K562 (cell line): ENCODE data around the gene SLC17A9. TPM values are rescaled to one million over a fixed set of nuclear protein-coding genes. Genes with fewer than 3 reads are reported as not detected.

Experiments
- ATAC-seq: fragments of 200-7000 bp; cut with Tn5 transposase; 3 replicates; pipeline ENCODE4 v1.9.1; 2020; ENCODE audit warnings: moderate library complexity
- BruUV-seq: library from RNA; stranded (reverse); fragments of 400-500 nt; replicated peaks from 2 replicates; lab custom pipeline; 2021; lab: Mats Ljungman, UMichigan
- CTCF ChIA-PET: fragments of 300-600 bp; formaldehyde crosslinking; extraction: SDS; loops from one replicate; lab custom pipeline; 2021; ENCODE audit warnings: low intra/inter-chr PET ratio; lab: Yijun Ruan, JAX
- POLR2A ChIA-PET: fragments of 300-600, 350-650 bp; sonication (Branson Sonifier 250); formaldehyde crosslinking; extraction: SDS; loops from one replicate; lab custom pipeline; 2021; ENCODE audit warnings: antibody characterized with exemption, inconsistent platforms; lab: Yijun Ruan, JAX
- DNase-seq, 4 experiments: peaks; one replicate each; pipeline versions ENCODE4 v3.0.0 to v3.0.0-alpha.2; 2011 to 2018; ENCODE audit warnings: low spot score in 3 of 4, mixed read lengths in 3 of 4; ENCODE audit errors: extremely low read depth in 1 of 4
- FAIRE-seq: peaks from 2 replicates; lab custom pipeline; 2011; peaks lifted over from hg19 to GRCh38; lab: Jason Lieb, UNC
- H2AFZ ChIP-seq: 2 replicates; pipeline ENCODE4 v1.6.0; 2011; ENCODE audit warnings: low read depth, low read length, control low read depth, inconsistent platforms
- H3K27ac ChIP-seq: fragments of 200-600 bp; 3 replicates; pipeline ENCODE4 v1.8.0; 2011; ENCODE audit warnings: low read depth, mild to moderate bottlenecking, control low read depth, inconsistent platforms, low read length, moderate library complexity, mixed read lengths; ENCODE audit errors: extremely low read depth
- H3K27me3 ChIP-seq, 2 experiments: fragments of 300-600 bp in 1 of 2; 2 replicates in 1 of 2; 3 replicates in 1 of 2; pipeline versions ENCODE4 v1.6.0 to v1.8.0; 2011; ENCODE audit warnings: inconsistent platforms in 2 of 2, low read length in 2 of 2, mild to moderate bottlenecking in 1 of 2, mixed read lengths in 1 of 2, moderate library complexity in 1 of 2; ENCODE audit not compliant: control insufficient read depth in 2 of 2, insufficient read depth in 2 of 2
- H3K36me3 ChIP-seq: fragments of 300-600 bp; 3 replicates; pipeline ENCODE4 v1.8.0; 2011; ENCODE audit warnings: mild to moderate bottlenecking, low read length, inconsistent platforms; ENCODE audit not compliant: control insufficient read depth, insufficient read depth
- H3K4me1 ChIP-seq, 2 experiments: fragments of 200-600 bp in 1 of 2; replicated peaks in 1 of 2; 2 replicates in 1 of 2; 3 replicates in 1 of 2; pipeline versions ENCODE4 v1.5.1 to v1.8.0; 2011; ENCODE audit warnings: inconsistent platforms in 2 of 2, low read length in 2 of 2, mild to moderate bottlenecking in 1 of 2, mixed read lengths in 1 of 2, moderate library complexity in 1 of 2; ENCODE audit not compliant: control insufficient read depth in 2 of 2, insufficient read depth in 2 of 2
- H3K4me2 ChIP-seq: 2 replicates; pipeline ENCODE4 v1.6.1; 2011; ENCODE audit warnings: low read length, control low read depth, inconsistent platforms, mixed read lengths; ENCODE audit not compliant: insufficient read depth
- H3K4me3 ChIP-seq: fragments of 200-600 bp; sonication (generic), shearing (Covaris generic); 2 replicates; pipeline ENCODE4 v1.5.1; 2016; ENCODE audit warnings: control low read depth, inconsistent platforms
- H3K79me2 ChIP-seq: fragments of 200-600 bp; 3 replicates; pipeline ENCODE4 v1.8.0; 2011; ENCODE audit warnings: low read length, inconsistent platforms; ENCODE audit not compliant: control insufficient read depth, insufficient read depth
- H3K9ac ChIP-seq, 2 experiments: 2 replicates each; pipeline versions ENCODE4 v1.6.0 to v1.6.1; 2011; ENCODE audit warnings: low read depth in 2 of 2, low read length in 2 of 2, control low read depth in 1 of 2, inconsistent platforms in 1 of 2, mild to moderate bottlenecking in 1 of 2, mixed read lengths in 1 of 2; ENCODE audit not compliant: insufficient read depth in 1 of 2
- H3K9me1 ChIP-seq: one replicate; pipeline ENCODE4 v1.6.0; 2011; ENCODE audit warnings: inconsistent platforms, mild to moderate bottlenecking, low read length, moderate library complexity; ENCODE audit not compliant: control insufficient read depth, insufficient read depth
- H3K9me3 ChIP-seq: replicated peaks from 2 replicates; pipeline ENCODE4 v1.5.1; 2011; ENCODE audit warnings: low read depth, low read length, inconsistent platforms; ENCODE audit not compliant: control insufficient read depth, insufficient read depth
- H4K20me1 ChIP-seq: replicated peaks from 2 replicates; pipeline ENCODE4 v1.6.1; 2011; ENCODE audit warnings: low read length, inconsistent platforms, mixed read lengths; ENCODE audit not compliant: control insufficient read depth, insufficient read depth
- DACH1 ChIP-seq: fragments of 450-650 bp; IDR thresholded peaks from 2 replicates; pipeline ENCODE4 v1.6.1; 2018; ENCODE audit not compliant: partially characterized antibody
- PTBP1 ChIP-seq: fragments of 200-400 bp; formaldehyde crosslinking; IDR thresholded peaks from 2 replicates; pipeline ENCODE4 v1.6.1; 2017; ENCODE audit warnings: low read depth, low read length
- WGBS: fragments of 100-300 bp; shearing (Covaris generic); methylation state at CpG from one replicate; pipeline ENCODE4 v1.1.6; 2016; ENCODE audit warnings: low coverage, mixed read lengths; ENCODE audit not compliant: insufficient coverage; ENCODE audit errors: missing lambda C conversion rate; 5-methylcytosine and 5-hydroxymethylcytosine counted together
- in situ Hi-C: fragments of 300-500 bp; cut with MboI; formaldehyde crosslinking; loops from 4 replicates; pipeline ENCODE4 v1.15.0; 2018; ENCODE audit warnings: inconsistent platforms, mixed read lengths
- intact Hi-C: fragments of 100-400 bp; cut with micrococcal nuclease; formaldehyde crosslinking; loops from 2 replicates; pipeline ENCODE4 v1.14.2; 2022
- polyA plus RNA-seq, 8 experiments: library from polyadenylated mRNA; depleted of rRNA in 4 of 8; stranded (reverse) in 5 of 8; unstranded in 3 of 8; fragments of >200 nt; fragmentation: Nextera tagmentation in 2 of 8; fragmentation: Illumina TruSeq in 1 of 8; extraction: Ambion mirVana in 2 of 8; extraction: Trizol in 1 of 8; gene quantifications; 2 replicates each; pipeline versions ENCODE4 v1.2.1 to v1.2.3, GENCODE V29; 2011 to 2014; ENCODE audit warnings: inconsistent platforms in 1 of 8, missing spikeins in 1 of 8
- total RNA-seq, 7 experiments: library from RNA; depleted of rRNA in 6 of 7; stranded (reverse); fragments of >200 nt in 6 of 7; fragmentation: Illumina TruSeq in 2 of 7; extraction: Trizol in 2 of 7; gene quantifications; 2 replicates each; pipeline versions ENCODE4 v1.2.1 to v1.2.3, GENCODE V29; 2011 to 2021; ENCODE audit warnings: low replicate concordance in 1 of 7
- TF ChIP-seq, protein P1 (sequence below): sonication (generic); formaldehyde crosslinking; IDR thresholded peaks from 2 replicates; pipeline ENCODE4 v1.8.1; 2023; ENCODE audit warnings: mild to moderate bottlenecking, missing genetic modification reagents
- TF ChIP-seq, protein P2 (sequence below): fragments of 200-800 bp; sonication (Bioruptor generic); IDR thresholded peaks from 2 replicates; pipeline ENCODE4 v1.6.1; 2017; ENCODE audit warnings: missing genetic modification characterization, missing compliant biosample characterization
- TF ChIP-seq, protein P3 (sequence below): fragments of 450-650 bp; IDR thresholded peaks from 2 replicates; pipeline ENCODE4 v1.7.1; 2018; ENCODE audit warnings: mild to moderate bottlenecking, low read depth; ENCODE audit not compliant: partially characterized antibody
- TF ChIP-seq, protein P4 (sequence below): sonication (generic); formaldehyde crosslinking; IDR thresholded peaks from 2 replicates; pipeline ENCODE4 v1.8.0; 2022; ENCODE audit warnings: mild to moderate bottlenecking, missing genetic modification reagents
- TF ChIP-seq, protein P5 (sequence below): fragments of 450-650 bp; formaldehyde crosslinking; IDR thresholded peaks from 2 replicates; pipeline ENCODE4 v1.4.0; 2022; ENCODE audit warnings: mild to moderate bottlenecking, moderate library complexity

Gene SLC17A9
- total and polyA plus RNA-seq, 9 of the 15 experiments (the other 6 are each of a cell fraction or from before 2014, with no cell fraction given), result 0.04 to 0.31 TPM; not detected in 7

DNA sequence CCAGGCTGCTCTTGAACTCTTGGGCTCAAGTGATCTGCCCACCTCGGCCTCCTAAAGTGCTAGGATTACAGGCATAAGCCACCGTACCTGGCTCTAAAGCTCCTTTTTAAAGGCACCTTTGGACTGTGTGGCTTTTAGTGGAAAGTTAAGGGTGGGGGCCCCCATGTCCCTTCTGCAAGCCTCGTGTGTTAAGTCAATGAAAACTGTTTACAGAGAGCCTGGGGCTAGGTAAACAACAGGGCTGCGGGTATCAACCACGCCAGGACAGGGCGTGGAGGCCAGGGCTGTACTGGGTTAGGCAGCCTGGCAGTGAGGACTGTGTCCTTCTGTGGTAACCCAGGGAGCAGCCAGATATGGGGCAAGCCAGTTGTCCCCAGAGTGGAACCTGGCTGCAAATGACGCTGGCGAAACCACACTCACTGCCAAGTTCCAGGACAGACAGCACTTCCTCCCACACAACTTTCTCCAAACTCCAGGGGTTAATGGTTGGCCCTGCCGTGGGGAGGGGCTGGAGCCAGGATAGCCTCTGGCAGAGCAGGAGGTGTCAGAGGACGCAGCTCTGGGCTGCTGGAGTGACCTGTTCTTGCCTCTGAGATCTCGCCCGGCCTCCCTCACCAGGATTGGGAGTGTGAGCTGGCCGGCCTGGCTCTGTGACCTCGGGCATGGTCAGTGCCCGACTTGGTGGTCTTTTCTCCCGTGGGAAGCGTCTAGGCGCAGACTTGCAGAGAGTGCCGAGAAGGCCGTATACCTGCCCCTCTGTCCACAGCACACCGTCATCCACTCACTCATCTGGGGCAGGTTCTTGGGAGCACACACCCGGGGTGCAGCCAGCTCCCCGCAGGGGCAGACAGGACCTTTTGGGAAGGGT, 3.2 kb downstream of the SLC17A9 start:
- no TSS peak for BruUV-seq
- Histone ChIP-seq H3K9ac (no peak overlapping the region), H4K20me1 (peaks cover 17% of the 10 kb centered on the region; the same call in 1 of the 2 replicates), H2AFZ (no peak overlapping the region), H3K36me3 (no peaks in the 10 kb centered on the region), H3K9me3 (no peaks in the 10 kb centered on the region), H3K27ac (no peak overlapping the region), H3K79me2 (no peaks in the 10 kb centered on the region), H3K4me2 (no peak overlapping the region), H3K9me1 (no peaks in the 10 kb centered on the region), H3K27me3 (peaks cover 27 to 54% of the 10 kb centered on the region in 2 experiments), H3K4me1 (peaks cover 3 to 51% of the 10 kb centered on the region in 2 experiments; a peak in 3 of 5 replicates), H3K4me3 (no peak overlapping the region)
- intact Hi-C loops, result no loop called here
- ChIA-PET CTCF (no interaction called here), POLR2A (interaction anchor here (0.8 to 3.1 kb wide), 2 partner anchors 18 to 67 kb away, joined by 3 to 19 read pairs; partner anchors contain the start of gene GID8)
- DNase-seq, result no peak
- in situ Hi-C loops, result no loop called here
- ATAC-seq, result peak; percentile 12; the same call in 2 of the 3 replicates
- WGBS, result 12% methylated on average over 23 of the region's 23 CpGs
- FAIRE-seq, result no peak
- TF ChIP-seq PTBP1 (no peak), DACH1 (no peak)
- TF ChIP-seq, protein P1, sequence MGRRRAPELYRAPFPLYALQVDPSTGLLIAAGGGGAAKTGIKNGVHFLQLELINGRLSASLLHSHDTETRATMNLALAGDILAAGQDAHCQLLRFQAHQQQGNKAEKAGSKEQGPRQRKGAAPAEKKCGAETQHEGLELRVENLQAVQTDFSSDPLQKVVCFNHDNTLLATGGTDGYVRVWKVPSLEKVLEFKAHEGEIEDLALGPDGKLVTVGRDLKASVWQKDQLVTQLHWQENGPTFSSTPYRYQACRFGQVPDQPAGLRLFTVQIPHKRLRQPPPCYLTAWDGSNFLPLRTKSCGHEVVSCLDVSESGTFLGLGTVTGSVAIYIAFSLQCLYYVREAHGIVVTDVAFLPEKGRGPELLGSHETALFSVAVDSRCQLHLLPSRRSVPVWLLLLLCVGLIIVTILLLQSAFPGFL, result no peak
- TF ChIP-seq, protein P2, sequence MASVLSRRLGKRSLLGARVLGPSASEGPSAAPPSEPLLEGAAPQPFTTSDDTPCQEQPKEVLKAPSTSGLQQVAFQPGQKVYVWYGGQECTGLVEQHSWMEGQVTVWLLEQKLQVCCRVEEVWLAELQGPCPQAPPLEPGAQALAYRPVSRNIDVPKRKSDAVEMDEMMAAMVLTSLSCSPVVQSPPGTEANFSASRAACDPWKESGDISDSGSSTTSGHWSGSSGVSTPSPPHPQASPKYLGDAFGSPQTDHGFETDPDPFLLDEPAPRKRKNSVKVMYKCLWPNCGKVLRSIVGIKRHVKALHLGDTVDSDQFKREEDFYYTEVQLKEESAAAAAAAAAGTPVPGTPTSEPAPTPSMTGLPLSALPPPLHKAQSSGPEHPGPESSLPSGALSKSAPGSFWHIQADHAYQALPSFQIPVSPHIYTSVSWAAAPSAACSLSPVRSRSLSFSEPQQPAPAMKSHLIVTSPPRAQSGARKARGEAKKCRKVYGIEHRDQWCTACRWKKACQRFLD (CRISPR knock-in tag), result no peak
- TF ChIP-seq, protein P3, sequence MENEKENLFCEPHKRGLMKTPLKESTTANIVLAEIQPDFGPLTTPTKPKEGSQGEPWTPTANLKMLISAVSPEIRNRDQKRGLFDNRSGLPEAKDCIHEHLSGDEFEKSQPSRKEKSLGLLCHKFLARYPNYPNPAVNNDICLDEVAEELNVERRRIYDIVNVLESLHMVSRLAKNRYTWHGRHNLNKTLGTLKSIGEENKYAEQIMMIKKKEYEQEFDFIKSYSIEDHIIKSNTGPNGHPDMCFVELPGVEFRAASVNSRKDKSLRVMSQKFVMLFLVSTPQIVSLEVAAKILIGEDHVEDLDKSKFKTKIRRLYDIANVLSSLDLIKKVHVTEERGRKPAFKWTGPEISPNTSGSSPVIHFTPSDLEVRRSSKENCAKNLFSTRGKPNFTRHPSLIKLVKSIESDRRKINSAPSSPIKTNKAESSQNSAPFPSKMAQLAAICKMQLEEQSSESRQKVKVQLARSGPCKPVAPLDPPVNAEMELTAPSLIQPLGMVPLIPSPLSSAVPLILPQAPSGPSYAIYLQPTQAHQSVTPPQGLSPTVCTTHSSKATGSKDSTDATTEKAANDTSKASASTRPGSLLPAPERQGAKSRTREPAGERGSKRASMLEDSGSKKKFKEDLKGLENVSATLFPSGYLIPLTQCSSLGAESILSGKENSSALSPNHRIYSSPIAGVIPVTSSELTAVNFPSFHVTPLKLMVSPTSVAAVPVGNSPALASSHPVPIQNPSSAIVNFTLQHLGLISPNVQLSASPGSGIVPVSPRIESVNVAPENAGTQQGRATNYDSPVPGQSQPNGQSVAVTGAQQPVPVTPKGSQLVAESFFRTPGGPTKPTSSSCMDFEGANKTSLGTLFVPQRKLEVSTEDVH, result no peak
- TF ChIP-seq, protein P4, sequence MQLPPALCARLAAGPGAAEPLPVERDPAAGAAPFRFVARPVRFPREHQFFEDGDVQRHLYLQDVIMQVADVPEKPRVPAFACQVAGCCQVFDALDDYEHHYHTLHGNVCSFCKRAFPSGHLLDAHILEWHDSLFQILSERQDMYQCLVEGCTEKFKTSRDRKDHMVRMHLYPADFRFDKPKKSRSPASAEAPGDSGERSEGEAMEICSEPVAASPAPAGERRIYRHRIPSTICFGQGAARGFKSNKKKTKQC, result no peak
- TF ChIP-seq, protein P5, sequence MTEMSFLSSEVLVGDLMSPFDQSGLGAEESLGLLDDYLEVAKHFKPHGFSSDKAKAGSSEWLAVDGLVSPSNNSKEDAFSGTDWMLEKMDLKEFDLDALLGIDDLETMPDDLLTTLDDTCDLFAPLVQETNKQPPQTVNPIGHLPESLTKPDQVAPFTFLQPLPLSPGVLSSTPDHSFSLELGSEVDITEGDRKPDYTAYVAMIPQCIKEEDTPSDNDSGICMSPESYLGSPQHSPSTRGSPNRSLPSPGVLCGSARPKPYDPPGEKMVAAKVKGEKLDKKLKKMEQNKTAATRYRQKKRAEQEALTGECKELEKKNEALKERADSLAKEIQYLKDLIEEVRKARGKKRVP (CRISPR knock-in tag), result no peak
